K562 (cell line): ENCODE measurements around the gene IL37. TPM values are rescaled to one million over a fixed set of nuclear protein-coding genes. Genes with fewer than 3 reads are reported as not detected.

Source experiments
- ARID2 ChIP-seq: fragments of 450-650 bp; IDR thresholded peaks from 2 replicates; pipeline ENCODE4 v1.6.1; 2017; ENCODE audit warnings: antibody characterized with exemption, mild to moderate bottlenecking
- BACH1 ChIP-seq: fragments of 200-800 bp; sonication (Bioruptor generic); IDR thresholded peaks from 2 replicates; pipeline ENCODE4 v1.6.1; 2016; ENCODE audit warnings: missing genetic modification characterization, missing compliant biosample characterization
- CEBPB ChIP-seq: fragments of 450-650 bp; IDR thresholded peaks from 2 replicates; pipeline ENCODE4 v1.6.1; 2016; ENCODE audit warnings: missing genetic modification characterization, missing compliant biosample characterization
- CREBBP ChIP-seq: IDR thresholded peaks from one replicate; pipeline ENCODE4 v1.6.1; 2012; ENCODE audit warnings: low read depth, mild to moderate bottlenecking, control low read depth, inconsistent platforms, low read length
- ESRRB ChIP-seq: fragments of 250-450 bp; sonication (Bioruptor Pico); IDR thresholded peaks from 2 replicates; pipeline ENCODE4 v1.5.0; 2020; ENCODE audit warnings: mild to moderate bottlenecking, moderate library complexity, borderline replicate concordance
- GTF2A2 ChIP-seq: IDR thresholded peaks from 2 replicates; pipeline ENCODE4 v1.6.1; 2016; ENCODE audit warnings: mild to moderate bottlenecking, missing genetic modification characterization, missing compliant biosample characterization
- HDAC1 ChIP-seq, 2 experiments: fragments of 450-650 bp; IDR thresholded peaks; 2 replicates each; pipeline ENCODE4 v1.6.1; 2016 to 2017; ENCODE audit warnings: inconsistent platforms in 1 of 2, mild to moderate bottlenecking in 1 of 2, moderate library complexity in 1 of 2
- KDM2B ChIP-seq: fragments of 250-450 bp; sonication (Bioruptor Pico); IDR thresholded peaks from 2 replicates; pipeline ENCODE4 v1.8.0; 2021; ENCODE audit warnings: mild to moderate bottlenecking, moderate library complexity
- MGA ChIP-seq: fragments of 450-650 bp; IDR thresholded peaks from 2 replicates; pipeline ENCODE4 v1.6.1; 2016; ENCODE audit warnings: mild to moderate bottlenecking, moderate library complexity
- MTA1 ChIP-seq: fragments of 450-650 bp; IDR thresholded peaks from 2 replicates; pipeline ENCODE4 v1.6.1; 2017; ENCODE audit warnings: borderline replicate concordance
- MXD1 ChIP-seq: fragments of 250-450 bp; sonication (Bioruptor Pico); IDR thresholded peaks from 2 replicates; pipeline ENCODE4 v1.8.0; 2021; ENCODE audit warnings: borderline replicate concordance, mild to moderate bottlenecking, moderate library complexity; ENCODE audit not compliant: poor library complexity, severe bottlenecking
- NCOA6 ChIP-seq: fragments of 450-650 bp; IDR thresholded peaks from 2 replicates; pipeline ENCODE4 v1.6.1; 2017; ENCODE audit warnings: mild to moderate bottlenecking
- NR1H2 ChIP-seq: sonication (generic); formaldehyde crosslinking; IDR thresholded peaks from 2 replicates; pipeline ENCODE4 v1.4.0; 2020; ENCODE audit warnings: mild to moderate bottlenecking, missing genetic modification reagents
- RCOR1 ChIP-seq, 2 experiments: IDR thresholded peaks; 2 replicates each; pipeline ENCODE4 v1.6.1; 2012; ENCODE audit warnings: low read depth in 2 of 2, low read length in 2 of 2, borderline replicate concordance in 1 of 2, improper control_type of control experiment in 1 of 2
- SRF ChIP-seq, 2 experiments: fragments of 250-450, 450-650 bp in 1 of 2; sonication (Bioruptor Pico) in 1 of 2; sonication (generic) in 1 of 2; formaldehyde crosslinking; IDR thresholded peaks; 2 replicates each; pipeline versions ENCODE4 v1.5.0 to v1.5.1; 2020 to 2022; ENCODE audit warnings: mild to moderate bottlenecking in 1 of 2, missing genetic modification reagents in 1 of 2
- ZFX ChIP-seq: sonication (generic); formaldehyde crosslinking; IDR thresholded peaks from 2 replicates; pipeline ENCODE4 v1.8.0; 2022; ENCODE audit warnings: mild to moderate bottlenecking, missing genetic modification reagents, moderate library complexity
- ZNF445 ChIP-seq: fragments of 250-450 bp; sonication (Bioruptor Pico); IDR thresholded peaks from 2 replicates; pipeline ENCODE4 v1.4.0; 2020; ENCODE audit warnings: low read depth, mild to moderate bottlenecking, moderate library complexity
- polyA plus RNA-seq, 8 experiments: library from polyadenylated mRNA; depleted of rRNA in 4 of 8; stranded (reverse) in 5 of 8; unstranded in 3 of 8; fragments of >200 nt; fragmentation: Nextera tagmentation in 2 of 8; fragmentation: Illumina TruSeq in 1 of 8; extraction: Ambion mirVana in 2 of 8; extraction: Trizol in 1 of 8; gene quantifications; 2 replicates each; pipeline versions ENCODE4 v1.2.1 to v1.2.3, GENCODE V29; 2011 to 2014; ENCODE audit warnings: inconsistent platforms in 1 of 8, missing spikeins in 1 of 8
- total RNA-seq, 7 experiments: library from RNA; depleted of rRNA in 6 of 7; stranded (reverse); fragments of >200 nt in 6 of 7; fragmentation: Illumina TruSeq in 2 of 7; extraction: Trizol in 2 of 7; gene quantifications; 2 replicates each; pipeline versions ENCODE4 v1.2.1 to v1.2.3, GENCODE V29; 2011 to 2021; ENCODE audit warnings: low replicate concordance in 1 of 7

IL37 gene
- total and polyA plus RNA-seq, 9 of the 15 experiments (the other 6 are each of a cell fraction or from before 2014, with no cell fraction given) = not detected

DNA sequence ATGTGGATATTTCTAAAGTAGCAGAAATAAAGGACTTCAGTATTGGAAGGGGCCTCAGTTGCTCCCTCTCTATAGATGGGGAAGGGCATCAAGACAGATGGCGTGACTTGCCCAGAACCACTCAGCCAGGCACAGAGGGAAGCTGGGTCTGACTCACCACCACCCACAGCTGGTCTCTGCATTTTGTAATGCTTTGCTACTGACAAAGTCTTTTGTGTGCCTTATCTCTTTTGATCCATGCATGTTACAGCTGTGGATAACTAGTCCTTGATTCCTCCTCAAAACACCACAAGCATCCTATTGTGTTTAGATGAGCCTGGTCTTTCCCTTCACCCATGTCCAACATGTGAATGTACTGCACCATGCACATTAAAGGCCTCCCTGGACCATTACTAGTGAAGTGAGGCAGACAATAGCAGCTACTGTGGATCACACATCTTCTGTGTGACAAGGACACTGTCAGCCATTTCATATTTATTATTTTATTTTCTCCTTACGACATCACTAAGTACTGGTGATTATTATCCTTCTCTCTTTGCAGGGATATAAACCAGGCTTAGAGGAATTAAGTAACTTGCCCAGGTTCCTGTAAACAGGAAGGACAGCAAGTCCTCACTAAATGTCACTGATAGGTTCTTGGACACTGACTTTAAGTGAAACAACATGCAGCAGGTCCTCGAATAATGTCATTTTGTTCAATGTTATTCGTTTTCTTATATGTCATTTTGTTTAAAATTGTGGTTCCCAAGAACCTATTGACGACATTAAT is 29.6 kb upstream of the IL37 start (continued):
- TF ChIP-seq ZFX (CRISPR knock-in tag) (no peak), MTA1 (no peak), CREBBP (no peak), NR1H2 (CRISPR knock-in tag) (no peak), ZNF445 (CRISPR knock-in tag) (no peak), RCOR1 (IDR thresholded peaks at IDR 0.05; ENCODE audit: borderline replicate concordance in 1 of 2, low read depth in 2 of 2, low read length in 2 of 2) (no peak; a peak in 1 of 4 replicates), CEBPB (tag) (0 out of 2 replicates have a peak, but pooled peaks have one; percentile 12), SRF (CRISPR knock-in tag; IDR thresholded peaks at IDR 0.05) (no peak), GTF2A2 (tag) (no peak), KDM2B (CRISPR knock-in tag) (no peak), HDAC1 (IDR thresholded peaks at IDR 0.05) (0 out of 4 replicates have a peak, but pooled peaks of 1 of the 2 experiments have one; percentile 18), MXD1 (CRISPR knock-in tag) (no peak), MGA (no peak), ESRRB (CRISPR knock-in tag) (no peak), NCOA6 (no peak), ARID2 (no peak), BACH1 (tag) (no peak)
